HFFc6 (cell line): ENCODE results near the gene ACTL10. TPM values are rescaled to one million over a fixed set of nuclear protein-coding genes. Genes with fewer than 3 reads are reported as not detected.

ENCODE experiments used
- DNase-seq: peaks from one replicate; pipeline ENCODE4 v3.0.0-alpha.2; 2018
- H3K27ac Mint-ChIP-seq: 2 replicates; pipeline ENCODE4 v1.8.0; 2020; ENCODE audit warnings: mild to moderate bottlenecking, mixed read lengths
- H3K27me3 Mint-ChIP-seq: 2 replicates; pipeline ENCODE4 v1.8.0; 2021; ENCODE audit warnings: mild to moderate bottlenecking, moderate library complexity, mixed read lengths; ENCODE audit not compliant: insufficient read depth
- H3K36me3 Mint-ChIP-seq: 2 replicates; pipeline ENCODE4 v1.8.0; 2021; ENCODE audit warnings: low read depth, mixed read lengths
- H3K4me1 Mint-ChIP-seq: 2 replicates; pipeline ENCODE4 v1.8.0; 2020; ENCODE audit warnings: low read depth, mixed read lengths
- H3K4me3 Mint-ChIP-seq: 2 replicates; pipeline ENCODE4 v1.8.0; 2020; ENCODE audit warnings: mild to moderate bottlenecking, moderate library complexity, mixed read lengths
- H3K9me3 Mint-ChIP-seq: 2 replicates; pipeline ENCODE4 v1.8.0; 2020; ENCODE audit warnings: mild to moderate bottlenecking, mixed read lengths
- CTCF ChIP-seq: fragments of 200-600 bp; sonication (generic); IDR thresholded peaks from 2 replicates; pipeline ENCODE4 v1.5.0; 2021; ENCODE audit warnings: antibody characterized with exemption, mild to moderate bottlenecking
- total RNA-seq, 6 experiments: library from RNA; stranded (reverse); fragmentation: NEBNext Ultra II Directional; extraction: Animal tissue kit (Norgen Biotek cat#: 25700); gene quantifications; 2 replicates in 1 of 6; 3 replicates in 5 of 6; pipeline ENCODE4 v1.2.3, GENCODE V29; 2021

The ACTL10 gene
- total RNA-seq, 6 experiments from 2014 or later: 1.6 to 2.3 (median 1.8) TPM

- 0 out of 2 replicates have a peak, but pooled peaks cover 4% of the 10 kb centered on the region for H3K36me3 Mint-ChIP-seq
- H3K4me3 Mint-ChIP-seq: no peak overlapping the region; the same call in 1 of the 2 replicates
- no peaks in the 10 kb centered on the region for H3K9me3 Mint-ChIP-seq
- no peak overlapping the region for H3K27ac Mint-ChIP-seq
- no peak for DNase-seq
- no peak for TF ChIP-seq CTCF
- peaks cover 2% of the 10 kb centered on the region for H3K27me3 Mint-ChIP-seq
- H3K4me1 Mint-ChIP-seq: peaks cover 69% of the 10 kb centered on the region
Observed at GRCh38 chr20:33670715-33671499, 4.2 kb downstream of the ACTL10 start.

DNA sequence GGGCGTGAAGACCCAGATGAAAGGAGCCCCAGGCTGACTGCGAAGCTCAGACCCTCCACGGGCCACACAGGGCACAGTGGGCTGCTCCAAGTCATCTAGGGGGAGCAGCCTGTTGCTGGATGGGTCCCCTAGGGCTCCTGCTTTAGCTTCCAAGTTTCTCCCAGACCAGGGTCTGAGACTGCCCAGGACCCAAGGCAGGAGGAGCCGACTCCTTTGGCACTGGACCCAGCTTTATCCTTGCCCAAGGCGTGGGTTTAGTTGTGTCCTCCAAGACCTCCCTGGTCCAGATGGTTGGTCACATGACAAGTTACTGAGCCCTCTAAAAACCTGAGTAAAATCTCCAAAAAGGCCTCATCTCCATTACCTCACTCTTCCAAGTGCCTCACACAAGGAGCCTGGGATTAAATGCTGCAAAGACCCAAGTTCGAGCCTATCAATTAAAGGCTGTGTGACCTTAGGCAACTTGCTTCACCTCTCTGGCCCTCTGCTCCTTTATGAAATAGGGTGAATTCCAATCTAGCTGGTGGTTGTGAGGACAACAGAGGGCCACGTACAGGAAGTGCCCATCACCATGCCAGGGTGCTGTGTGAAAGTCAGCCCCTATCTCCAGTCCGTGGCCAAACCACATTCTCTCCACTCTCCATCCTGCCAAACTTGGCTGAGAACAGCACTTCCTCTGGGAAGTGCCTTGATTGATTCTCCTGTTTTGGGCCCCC, 5.0 kb downstream of the ACTL10 start:
- Mint-ChIP-seq H3K27ac (no peak overlapping the region), H3K9me3 (no peaks in the 10 kb centered on the region), H3K36me3 (0 out of 2 replicates have a peak, but pooled peaks cover 4% of the 10 kb centered on the region), H3K27me3 (peaks cover 3% of the 10 kb centered on the region), H3K4me1 (peaks cover 66% of the 10 kb centered on the region), H3K4me3 (no peak overlapping the region)
- DNase-seq: no peak
- no peak for TF ChIP-seq CTCF

GRCh38 chr20:33672426-33673113, 5.8 kb downstream of the ACTL10 start:
- H3K27me3 Mint-ChIP-seq: peaks cover 2% of the 10 kb centered on the region; the same call in 1 of the 2 replicates
- H3K4me1 Mint-ChIP-seq: peaks cover 65% of the 10 kb centered on the region
- no peaks in the 10 kb centered on the region for H3K9me3 Mint-ChIP-seq
- DNase-seq: no peak
- peak overlapping the region; percentile 85 for H3K27ac Mint-ChIP-seq
- TF ChIP-seq CTCF: no peak
- H3K36me3 Mint-ChIP-seq: 0 out of 2 replicates have a peak, but pooled peaks cover 4% of the 10 kb centered on the region
- peak overlapping the region; percentile 95 for H3K4me3 Mint-ChIP-seq

DNA sequence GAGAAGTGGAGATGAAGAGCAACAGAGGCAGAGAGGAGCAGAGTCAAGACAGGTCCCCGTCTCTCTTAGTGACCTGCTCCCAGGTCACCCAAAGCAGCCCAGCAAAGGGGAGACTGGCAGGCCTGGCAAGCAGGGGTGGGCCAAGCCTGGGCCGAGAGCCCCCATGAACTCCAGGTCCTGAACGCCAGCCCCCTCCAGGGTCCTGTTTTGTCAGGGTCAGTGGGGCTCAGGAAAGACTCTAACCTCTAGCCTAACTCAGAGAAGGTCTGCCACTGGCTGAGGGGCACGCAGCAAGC, 6.3 kb downstream of the ACTL10 start:
- Mint-ChIP-seq H3K4me3 (peak overlapping the region; percentile 95), H3K27me3 (peaks cover 2% of the 10 kb centered on the region; the same call in 1 of the 2 replicates), H3K36me3 (0 out of 2 replicates have a peak, but pooled peaks cover 4% of the 10 kb centered on the region), H3K9me3 (no peaks in the 10 kb centered on the region), H3K27ac (peak overlapping the region; percentile 85), H3K4me1 (peaks cover 64% of the 10 kb centered on the region)
- TF ChIP-seq CTCF: no peak
- DNase-seq: no peak

DNA sequence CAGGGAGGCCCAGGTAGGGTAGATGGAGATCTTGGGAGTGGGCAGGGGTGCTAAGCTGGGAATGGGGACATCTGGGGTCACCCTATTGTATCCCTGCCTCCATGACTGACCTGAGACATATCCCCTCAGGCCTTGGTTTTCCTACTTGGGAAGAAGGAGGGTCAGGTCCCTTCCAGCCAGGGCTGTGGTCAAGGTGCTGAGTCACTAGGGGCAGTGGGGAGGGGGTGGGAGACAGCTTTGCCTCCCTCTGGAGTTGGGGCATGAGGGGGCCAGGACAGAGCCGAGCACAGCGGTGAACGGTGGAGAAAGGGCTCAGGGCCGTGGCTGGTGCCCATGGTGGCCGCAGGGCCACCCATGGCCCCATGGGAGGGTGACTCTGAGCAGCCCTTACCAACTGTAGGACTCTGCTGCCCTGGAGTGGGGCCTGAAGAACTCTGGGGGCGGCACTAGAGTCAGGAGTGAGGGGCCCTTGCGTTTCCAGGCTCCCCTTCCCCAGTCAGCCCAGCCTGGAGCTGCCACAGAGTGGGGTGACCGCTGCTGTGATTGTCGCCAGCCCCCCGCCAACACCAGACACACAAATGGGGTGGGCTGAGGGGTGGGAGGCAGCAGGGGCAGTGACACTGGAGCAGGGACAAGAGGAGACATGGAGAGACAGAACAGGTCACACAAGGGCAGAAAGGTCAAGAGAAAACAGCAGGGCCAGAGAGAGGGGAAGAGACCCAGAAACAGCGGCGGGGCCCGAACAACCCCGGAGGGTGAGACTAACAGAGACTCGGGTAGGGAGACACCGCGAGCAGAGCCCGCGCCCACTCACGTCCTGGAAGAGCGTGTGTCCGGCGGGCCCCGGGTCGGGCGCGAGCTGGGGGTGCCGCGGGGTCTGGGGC, 6.9 kb downstream of the ACTL10 start:
- TF ChIP-seq CTCF: no peak
- peaks cover 2% of the 10 kb centered on the region; the same call in 1 of the 2 replicates for H3K27me3 Mint-ChIP-seq
- peak overlapping the region; percentile 85 for H3K27ac Mint-ChIP-seq
- H3K9me3 Mint-ChIP-seq: no peaks in the 10 kb centered on the region
- DNase-seq: no peak
- H3K4me3 Mint-ChIP-seq: peak overlapping the region; percentile 95
- peaks cover 58% of the 10 kb centered on the region for H3K4me1 Mint-ChIP-seq
- H3K36me3 Mint-ChIP-seq: 0 out of 2 replicates have a peak, but pooled peaks cover 4% of the 10 kb centered on the region
